AG08396 (cell line): ENCODE results near the gene TCOF1.
"Not testable (repeated sequence)": the region's sequence is repeated elsewhere in the genome, so short reads cannot be mapped to it uniquely, and the experiment has no call there.

Experiments
- DNase-seq: peaks from one replicate; pipeline ENCODE4 v3.0.0; 2012; ENCODE audit warnings: low spot score, mixed read lengths

TCOF1 gene

DNA sequence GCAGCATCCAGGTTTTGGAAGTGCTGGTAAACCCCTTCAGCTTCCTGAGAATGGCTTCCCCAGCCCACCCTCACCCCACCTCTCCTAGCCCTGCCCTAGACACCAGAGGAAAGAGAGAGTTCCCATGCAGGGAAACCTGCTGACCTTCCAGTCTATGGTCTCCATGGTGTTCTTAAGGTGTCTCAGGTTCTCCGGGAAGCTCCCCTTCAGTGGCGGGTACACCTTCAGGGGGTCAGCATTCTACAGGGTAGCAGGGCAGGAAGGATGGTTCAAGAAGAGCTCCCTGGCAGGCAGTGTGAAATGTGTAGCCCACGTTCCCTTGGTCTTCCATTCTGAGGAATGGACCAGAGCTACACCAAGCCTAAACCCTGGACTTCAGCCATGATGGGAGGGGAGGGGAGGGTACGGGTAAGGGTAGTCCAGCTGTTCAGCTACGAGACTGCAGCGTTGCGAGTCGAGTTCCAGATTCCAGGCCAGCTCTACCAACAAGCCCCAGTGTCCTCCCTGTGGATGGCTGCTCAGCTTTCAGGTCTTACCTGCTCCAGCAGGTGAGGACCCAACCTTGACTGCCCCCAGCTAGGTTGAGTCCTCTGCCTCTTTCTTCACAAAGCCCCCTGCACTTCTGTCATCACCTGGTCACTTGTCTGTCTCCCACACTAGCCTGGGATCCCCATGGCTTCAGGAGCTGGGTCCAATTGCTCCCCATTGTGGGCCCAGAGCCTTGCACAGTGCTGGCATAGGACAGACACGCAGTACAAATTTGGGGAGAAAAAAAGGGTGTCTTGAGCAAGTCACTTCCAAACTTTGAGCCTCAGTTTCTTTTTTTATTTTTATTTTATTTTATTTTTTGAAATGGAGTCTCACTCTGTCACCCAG is 47.7 kb downstream of the TCOF1 start:
- DNase-seq, result no peak

DNA sequence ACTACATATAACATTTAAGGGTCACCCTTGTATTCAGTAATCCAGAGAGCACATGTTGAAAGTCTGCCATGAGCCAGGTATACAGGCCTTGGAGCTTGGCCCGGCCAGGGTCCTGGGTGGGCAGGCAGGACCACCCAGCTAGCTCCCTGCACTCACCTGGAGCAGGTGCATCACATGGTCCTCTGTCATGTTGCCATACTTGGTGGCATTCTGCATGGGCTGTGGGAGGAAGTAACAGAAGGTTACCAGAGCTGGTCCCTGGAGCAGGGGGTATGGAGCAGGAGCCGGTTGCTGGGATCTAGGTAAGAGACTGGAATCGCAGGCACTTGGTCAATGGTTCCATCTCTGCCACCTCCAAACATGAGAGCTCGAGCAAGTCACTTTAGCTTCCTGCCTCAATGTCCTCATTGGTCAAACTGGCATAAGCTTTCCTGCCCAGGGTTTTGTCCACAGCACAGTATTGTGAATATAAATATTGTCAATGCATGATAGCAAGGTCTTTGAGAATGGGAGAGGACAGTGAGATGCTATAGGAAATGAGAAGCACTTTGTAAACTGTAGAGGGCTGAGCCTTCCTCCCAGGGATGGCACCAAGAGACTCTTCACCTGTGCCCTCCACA is 48.7 kb downstream of the TCOF1 start:
- DNase-seq, result no peak

DNA sequence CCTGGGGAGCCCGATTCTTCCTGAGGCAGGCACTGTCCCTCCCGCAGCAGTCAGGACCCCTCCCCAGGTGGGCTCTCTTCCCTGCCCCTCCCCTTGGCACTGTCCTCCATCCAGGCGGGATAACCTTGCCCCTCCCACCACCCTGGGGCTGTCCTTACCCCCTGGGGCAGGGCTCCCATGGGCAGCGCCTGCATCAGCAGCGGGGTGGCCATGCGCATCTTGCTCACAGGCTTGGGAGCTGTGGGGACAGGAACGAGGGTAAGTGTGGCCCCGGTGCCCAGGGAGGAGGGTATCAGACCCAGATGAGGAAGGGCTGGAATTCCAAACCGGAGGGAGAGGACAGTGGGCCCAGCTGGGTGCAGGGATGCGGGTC is 49.2 kb downstream of the TCOF1 start:
- no peak for DNase-seq

DNA sequence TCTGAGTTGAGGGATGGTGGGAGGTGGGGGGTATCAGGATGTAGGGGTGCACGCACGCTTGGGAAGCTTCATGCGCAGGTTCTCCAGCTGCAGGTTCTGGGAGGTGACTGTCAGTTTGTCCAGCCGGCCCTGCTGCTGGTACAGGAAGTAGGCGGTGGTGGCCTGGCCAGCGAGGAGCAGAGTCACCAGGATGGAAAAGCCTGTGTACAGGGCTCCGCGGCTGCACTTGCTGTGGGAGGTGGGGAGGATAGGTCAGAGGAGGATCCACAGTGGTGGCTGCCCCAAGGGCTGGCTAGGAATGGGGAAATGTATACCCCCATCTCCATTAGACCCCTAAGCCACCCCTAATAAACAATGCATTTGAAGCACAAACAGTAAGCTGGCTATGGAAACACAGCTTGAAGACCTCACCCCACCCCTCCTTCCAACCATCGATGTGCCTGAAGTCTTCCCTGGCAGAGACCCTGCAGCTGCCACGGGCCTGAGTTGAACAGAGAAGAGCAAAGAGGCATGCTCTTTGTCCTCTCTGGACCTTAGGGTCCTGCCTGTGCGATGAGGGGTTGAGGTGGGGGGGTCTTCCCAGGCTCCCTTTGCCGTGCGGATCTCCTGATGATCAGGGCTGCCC is 49.7 kb downstream of the TCOF1 start:
- no peak for DNase-seq

DNA sequence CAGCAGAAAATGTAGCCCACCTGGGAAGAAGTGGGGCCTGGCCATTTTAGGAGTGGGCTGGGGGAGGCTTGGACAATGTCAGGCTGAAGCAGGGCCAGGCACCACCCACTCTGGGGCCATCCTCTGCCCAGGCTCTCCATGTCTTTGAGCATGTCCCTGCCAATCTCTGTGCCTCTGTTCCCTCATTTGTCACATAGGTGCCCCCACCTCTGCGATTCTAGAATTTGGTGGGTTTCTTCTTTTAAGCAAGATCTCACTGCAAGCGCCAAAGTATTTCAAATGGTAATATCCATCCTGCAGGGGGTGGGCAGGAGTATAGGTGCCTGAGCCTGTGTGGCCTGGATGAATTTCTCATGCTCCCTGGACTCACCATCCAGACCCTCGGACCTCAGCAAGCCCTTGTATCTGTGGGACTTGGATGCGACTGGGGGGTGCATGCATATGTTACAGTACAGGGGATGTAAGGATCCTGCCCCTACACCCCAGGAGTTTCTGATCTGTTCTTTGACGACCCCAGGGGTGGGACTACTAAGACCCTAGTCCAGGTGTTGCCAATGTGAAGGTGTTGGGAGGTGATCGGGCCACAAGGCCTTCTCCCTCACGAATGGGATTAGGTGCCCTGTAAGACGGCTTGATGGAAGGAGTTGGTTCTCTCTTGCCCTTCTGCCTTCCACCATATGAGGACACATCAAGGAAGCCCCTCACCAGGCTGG is 50.9 kb downstream of the TCOF1 start:
- no peak for DNase-seq

DNA sequence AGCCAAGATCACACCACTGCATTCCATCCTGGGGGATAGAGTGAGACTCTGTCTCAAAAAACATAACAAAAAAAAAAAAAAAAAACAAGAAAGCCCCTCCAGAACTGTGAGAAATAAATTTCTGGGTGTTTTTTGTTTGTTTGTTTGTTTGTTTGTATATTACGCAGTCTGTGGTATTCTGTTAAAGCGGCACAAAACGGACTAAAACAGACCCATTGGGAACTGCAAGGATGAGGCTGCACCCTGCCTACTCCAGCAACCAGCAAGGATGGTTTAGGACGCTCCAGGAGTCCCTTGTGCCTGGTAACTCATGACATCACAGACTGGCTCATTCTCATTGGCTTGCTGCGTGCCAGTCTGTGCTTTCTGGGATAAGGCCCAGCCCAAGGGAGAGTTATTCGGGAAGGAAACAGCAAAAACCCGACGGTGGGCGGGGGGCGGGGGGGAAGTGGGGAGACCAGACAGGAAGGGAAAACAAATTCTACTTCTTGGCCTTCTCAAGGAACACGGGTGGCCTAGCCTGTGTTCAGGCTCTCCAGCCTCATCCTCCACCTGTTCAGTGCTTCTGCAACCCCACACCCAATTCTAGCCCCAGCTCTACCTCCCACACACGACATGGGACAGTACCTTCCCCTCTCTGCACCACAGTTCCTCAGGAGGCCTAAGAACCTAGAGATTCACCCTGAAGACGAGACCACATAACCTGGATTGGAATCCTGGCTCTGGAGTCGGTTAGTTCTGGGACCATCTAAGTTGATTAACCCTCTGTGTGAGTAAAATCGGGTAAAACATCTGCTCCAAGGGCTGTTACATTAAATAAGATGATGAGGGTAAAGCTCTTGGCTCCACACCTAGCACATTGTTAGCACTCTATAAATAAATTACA is 52.4 kb downstream of the TCOF1 start:
- DNase-seq, result peak; percentile 95

DNA sequence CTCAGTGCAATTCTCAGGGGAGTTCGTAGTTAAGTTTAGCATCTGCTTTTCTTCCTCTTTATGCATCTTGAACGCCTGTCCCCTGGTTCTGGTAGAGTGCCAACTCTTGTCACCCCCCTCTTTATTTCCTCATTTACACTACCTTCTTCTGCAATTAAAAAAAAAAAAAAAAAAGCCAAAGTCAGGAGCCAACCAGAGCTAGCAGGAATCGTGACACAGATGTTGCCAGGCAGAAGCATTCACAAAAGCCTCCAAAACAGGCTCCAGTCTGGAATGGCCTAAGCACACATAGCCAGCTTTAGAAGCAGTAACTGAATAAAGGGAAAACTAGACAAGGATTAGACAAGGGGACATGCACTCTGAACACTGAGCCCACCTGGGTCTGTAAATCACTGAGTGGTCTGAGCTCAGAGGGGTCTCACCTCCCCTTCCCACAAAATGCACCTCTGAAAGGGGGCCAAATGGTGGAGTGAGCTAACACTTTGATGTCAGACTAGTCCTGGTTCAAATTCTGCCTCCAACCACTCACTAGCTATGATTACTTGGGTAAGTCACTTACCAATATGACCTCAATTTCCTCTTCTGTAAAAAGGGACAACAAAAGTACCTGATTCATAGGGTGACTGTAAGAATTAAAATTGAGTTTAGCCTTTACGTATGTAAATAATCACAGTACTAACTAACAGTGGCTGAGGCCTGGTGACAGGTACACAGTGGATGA is 53.2 kb downstream of the TCOF1 start:
- DNase-seq, result peak; percentile 87

DNA sequence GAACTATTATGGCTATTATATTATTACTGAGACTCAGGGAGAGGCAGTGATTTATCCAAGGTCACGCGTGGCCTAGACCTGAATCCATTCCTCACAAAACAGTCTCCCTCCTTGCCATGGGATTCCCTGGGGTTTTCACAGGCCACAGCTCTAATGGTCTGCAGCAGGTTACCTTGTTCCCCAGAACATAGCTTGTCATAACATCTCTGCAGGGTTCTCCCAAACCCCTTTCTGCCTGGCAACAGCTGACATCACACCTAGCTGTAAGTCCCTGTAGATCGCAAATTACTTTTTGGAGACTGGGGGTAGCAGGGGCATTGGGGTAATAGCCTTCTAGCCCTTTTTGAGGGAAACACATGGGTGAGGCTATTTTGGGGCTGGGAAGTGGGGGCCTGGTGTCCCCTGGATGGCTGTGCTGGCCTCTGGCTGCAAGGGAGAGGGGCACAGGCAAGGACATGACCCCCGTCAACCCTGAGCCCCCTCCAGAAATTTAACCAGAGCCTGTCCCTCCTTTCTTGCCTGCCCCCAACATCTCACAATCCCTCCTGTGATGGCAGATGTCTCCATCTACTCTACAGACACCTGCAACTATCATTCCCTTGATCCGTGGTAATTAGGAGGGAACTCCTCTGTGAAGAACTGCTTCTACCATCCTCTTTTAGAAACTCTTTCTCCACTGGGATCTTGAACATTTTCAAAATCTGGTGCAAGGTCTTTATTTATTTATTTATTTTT is 53.9 kb downstream of the TCOF1 start:
- no peak for DNase-seq

DNA sequence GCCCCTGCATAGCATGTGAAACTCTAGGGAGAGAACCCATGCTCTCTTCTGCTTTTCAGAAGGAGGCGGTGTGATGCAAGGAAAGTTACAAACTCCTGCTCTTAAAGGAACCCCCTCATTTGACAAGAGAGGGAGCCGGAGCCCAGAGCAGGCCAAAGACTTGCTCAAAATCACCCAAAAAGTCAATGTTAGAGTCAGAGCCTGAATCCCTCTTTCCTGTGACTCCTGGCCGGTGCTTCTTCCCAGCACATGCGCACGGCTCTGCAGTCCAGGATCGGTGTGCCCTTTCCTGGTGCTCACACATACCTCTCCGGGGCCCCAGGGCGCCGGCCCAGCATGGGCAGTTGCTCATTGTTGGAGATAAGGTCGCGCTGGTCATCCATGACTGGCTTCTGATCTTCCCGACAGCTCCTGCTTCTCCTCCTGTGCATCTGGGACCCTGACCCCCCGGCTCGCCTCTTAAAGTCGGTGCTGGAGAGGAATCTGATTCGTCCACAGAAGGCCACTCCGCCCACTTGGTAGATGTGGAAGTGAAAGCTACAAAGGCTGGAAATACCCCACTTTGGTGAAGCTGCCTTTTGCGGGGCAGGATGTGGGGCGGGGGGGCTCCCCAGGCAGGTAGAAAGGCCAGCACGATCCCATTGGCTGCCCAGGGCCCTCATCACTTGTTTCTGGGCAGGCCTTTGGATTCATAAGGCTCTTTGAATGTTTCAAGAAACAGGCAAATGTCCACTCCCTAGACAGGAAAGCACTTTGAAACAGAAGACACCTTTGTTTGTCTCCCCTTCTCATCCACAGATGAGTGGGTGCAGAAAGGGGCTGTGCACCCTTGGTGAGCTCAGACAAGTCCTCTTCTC is 55.0 kb downstream of the TCOF1 start, which contains the start of gene CD74:
CD74 (minus strand) TSS at position 592 of the 857 bp plus-strand sequence; CDS start at position 431, 161 bp downstream.
- peak; percentile 47 for DNase-seq

DNA sequence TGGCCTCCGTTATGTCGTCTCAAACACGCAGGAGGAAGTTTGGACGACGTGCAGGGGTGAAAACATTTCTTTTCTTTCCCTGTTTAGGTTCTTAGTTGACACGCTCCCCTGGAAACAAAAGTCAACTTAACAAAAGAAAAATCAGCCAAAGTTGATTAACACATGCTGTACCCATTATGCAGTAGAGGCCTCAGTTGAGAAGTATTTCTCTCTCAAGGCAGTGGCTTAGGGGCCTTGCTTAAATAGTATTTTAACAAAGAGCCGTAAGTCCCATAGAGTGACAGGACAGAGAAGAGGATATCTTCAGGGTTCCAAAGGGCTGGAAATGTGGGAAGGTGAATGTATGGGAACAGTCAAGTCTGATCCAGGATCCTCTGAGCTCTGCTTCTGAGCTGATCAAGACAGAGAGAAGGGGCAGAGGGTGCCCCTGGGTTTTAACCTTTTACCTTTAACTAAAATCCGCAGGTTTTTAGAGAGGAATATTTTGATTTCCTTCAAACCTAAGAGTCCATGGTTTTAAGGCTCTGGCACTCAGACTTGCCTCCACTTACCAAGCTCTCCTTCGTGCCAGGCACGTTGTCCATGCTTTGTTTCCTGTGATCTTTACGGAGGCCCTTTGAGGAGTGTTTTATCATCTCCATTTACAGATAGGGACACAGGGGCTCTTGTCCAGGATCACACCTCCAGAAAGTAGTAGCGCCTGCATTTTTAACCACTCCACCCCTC is 55.8 kb downstream of the TCOF1 start:
- DNase-seq, result no peak

DNA sequence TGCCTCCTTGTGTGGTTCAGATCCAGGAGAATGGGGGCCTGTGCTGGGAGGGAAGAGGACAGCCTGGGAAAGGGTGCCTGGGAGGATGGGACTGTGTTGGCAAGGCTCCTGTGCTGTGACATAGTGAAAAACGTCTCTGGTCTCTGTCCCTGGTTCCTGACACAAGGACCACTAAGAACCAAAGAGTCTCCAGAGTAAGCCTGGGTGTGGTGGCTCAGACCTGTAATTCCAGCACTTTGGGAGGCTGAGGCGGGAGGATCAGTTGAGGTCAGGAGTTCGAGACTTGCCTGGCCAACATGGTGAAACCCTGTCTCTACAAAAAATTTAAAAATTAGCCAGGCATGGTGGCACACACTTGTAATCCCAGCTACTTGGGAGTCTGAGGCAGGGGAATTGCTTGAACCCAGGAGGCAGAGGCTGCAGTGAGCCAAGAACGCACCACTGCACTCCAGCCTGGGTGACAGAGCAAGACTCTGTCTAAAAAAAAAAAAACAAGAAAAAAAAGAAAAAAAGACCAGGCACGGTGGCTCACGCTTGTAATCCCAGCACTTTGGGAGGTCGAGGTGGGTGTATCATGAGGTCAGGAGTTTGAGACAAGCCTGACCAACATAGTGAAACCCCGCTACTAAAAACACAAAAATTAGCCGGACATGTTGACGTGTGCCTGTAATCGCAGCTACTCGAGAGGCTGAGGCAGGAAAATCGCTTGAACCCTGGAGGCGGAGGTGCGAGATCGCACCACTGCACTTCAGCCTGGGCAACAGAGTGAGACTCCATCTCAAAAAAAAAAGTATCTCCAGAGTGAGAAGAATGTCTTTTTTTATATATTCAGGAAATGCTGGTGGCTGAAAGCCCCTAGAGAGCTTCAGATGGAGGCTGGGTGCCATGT is 56.6 kb downstream of the TCOF1 start:
- not testable (repeated sequence) for DNase-seq

DNA sequence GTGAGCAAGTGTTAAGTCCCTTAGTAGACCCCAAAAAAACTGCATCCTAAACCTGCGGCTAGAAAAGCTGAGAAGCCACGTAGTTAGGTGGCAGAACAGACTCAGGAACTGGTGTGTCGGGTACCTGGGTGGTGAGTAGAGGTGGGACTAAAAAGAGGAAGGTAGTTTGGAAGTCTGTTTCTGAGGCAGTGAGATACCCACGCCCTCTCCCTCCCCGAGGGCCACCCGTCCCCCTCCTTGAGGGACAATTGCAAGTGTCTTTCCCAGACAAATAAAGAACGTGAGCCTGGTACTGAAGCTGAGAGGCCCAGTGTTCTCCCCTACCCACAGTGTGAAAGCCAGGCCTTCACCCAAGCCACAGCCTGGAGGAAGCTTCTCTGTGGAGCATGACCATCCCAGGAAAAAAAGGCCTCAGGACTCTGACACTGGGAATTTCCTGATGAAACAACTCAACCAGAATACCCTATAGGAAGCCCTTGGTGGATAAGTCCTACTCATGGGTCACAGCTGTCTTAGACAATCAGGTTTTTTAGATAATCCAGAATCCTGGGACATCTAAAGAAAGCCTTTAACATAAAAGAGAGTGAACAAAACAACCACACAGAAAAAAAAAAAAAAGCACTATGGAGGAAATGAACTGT is 62.3 kb downstream of the TCOF1 start:
- DNase-seq, result no peak

DNA sequence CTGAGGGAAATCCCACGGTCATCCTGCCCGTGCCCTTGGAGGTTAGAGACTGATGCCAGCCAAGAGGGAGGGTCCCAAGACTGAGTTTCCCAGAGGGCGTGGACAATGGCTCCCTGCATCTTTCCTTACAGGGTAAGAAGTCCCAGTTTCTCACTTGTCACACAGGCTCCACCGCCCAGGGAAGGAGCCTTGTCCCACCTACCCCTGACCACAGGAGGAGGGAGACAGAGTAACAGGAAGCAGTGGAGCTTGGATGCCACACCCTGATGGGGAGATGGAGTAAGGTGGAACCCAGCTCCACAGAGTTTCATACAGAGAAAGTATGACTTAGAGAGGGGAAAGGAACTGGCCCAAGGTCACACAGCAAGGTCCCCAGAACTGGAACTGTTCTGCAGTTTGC is 64.6 kb downstream of the TCOF1 start:
- DNase-seq, result no peak

DNA sequence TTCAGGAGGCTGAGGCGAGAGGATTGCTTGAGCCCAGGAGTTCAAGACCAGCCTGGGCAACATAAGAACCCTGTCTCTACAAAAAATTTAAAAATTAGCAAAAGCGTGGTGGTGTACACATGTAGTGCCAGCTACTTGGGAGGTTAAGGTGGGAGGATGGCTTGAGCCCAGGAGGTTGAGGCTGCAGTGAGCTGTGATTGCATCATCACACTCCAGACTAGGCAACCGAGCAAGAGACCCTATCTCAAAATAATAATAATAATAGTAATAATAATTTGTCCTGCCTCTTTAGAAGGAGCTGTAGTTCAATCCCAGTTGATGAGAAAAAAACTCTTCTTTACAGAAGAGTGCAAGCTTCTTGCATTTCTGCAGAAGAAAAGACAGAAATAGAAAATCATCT is 65.3 kb downstream of the TCOF1 start:
- DNase-seq, result no peak

DNA sequence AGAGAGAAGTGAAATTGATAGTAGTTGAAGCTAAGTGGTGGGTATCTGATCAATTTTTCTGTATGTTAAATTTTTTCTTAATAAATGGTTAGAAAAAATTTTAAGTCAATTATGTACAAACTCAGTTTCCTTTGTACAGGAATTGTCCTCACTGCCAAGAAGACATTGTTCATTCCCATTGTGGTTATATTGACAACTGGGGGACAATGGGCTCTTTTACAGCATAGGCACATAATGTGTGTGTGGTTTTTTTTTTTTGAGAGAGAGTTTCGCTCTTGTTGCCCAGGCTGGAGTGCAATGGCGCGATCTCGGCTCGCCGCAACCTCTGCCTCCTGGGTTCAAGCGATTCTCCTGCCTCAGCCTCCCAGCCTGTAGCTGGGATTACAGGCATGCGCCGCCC is 68.7 kb downstream of the TCOF1 start:
- not testable (repeated sequence) for DNase-seq

DNA sequence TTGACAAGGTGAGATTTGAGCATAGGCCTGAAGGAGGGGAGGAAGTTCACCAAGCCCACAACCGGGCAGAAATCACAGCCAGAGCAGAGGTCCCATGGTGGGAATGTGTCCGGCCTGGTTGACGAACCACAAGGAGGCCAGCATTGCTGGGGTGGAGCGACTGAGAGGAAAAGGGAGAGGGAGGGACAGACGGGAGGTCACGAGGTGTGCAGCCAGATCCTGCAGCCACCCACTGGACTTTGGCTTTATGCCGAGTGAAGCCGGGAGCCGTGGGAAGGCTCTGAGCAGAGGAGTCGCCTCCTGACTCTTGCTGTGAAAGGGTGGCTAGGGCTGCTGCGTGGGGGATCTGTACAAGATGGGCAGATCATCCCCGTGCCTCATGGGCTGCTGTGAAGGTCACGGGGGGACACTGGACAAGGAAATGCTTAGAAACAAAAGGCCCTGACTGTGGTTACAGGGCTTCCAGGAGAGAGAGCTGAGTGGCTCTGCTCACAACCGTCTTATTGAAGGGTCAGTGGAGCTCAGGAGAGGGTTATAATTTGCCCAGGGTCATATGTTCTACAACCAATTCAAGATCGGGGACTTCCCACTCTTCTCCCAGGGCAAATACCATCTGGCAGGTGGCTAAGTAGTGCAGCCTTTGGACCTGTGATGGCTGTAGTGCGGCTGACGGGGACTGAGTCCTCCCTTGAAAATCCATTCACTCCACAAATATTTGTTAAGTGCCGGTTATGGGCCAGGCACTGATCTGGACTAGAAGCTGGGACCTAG is 70.8 kb downstream of the TCOF1 start:
- no peak for DNase-seq
